HFF-Myc (cell line): ENCODE results near the gene GJB6.
"Not testable (repeated sequence)": the region's sequence is repeated elsewhere in the genome, so short reads cannot be mapped to it uniquely, and the experiment has no call there.

Experiments
- DNase-seq: peaks from one replicate; pipeline ENCODE4 v3.0.0-alpha.2; 2011; ENCODE audit warnings: low read depth; ENCODE audit errors: extremely low read depth
- H3K4me3 ChIP-seq: replicated peaks from 2 replicates; pipeline ENCODE4 v1.5.1; 2011; ENCODE audit warnings: low read depth, mild to moderate bottlenecking, control low read depth, low read length
- CTCF ChIP-seq: IDR thresholded peaks from 2 replicates; pipeline ENCODE4 v1.5.1; 2012; ENCODE audit warnings: mild to moderate bottlenecking, low read depth, low read length, control low read depth; ENCODE audit errors: missing control alignments

The GJB6 gene

GRCh38 chr13:20231839-20232555, at the start of gene GJB6:
TSS of gene GJB6 (minus strand) at chr13:20232319. CDS start at chr13:20223480, 8,839 bp downstream.
- H3K4me3 ChIP-seq, result no peak within 1 kb of the TSS
- no peak for DNase-seq
- no peak for TF ChIP-seq CTCF

- DNase-seq, H3K4me3 ChIP-seq: not testable (repeated sequence)
Observed at GRCh38 chr13:20276901-20277300, 44.8 kb upstream of the GJB6 start.

- no peak for TF ChIP-seq CTCF
- no peak overlapping the region for H3K4me3 ChIP-seq
- no peak for DNase-seq
Observed at GRCh38 chr13:20274466-20274865, 42.3 kb upstream of the GJB6 start.

- no peak for TF ChIP-seq CTCF
- no peak overlapping the region for H3K4me3 ChIP-seq
- DNase-seq, result no peak
Observed at GRCh38 chr13:20272588-20273171, 40.6 kb upstream of the GJB6 start.

- no peak overlapping the region for H3K4me3 ChIP-seq
- no peak for DNase-seq
- TF ChIP-seq CTCF, result no peak
Observed at GRCh38 chr13:20272104-20272503, 40.0 kb upstream of the GJB6 start.

GRCh38 chr13:20271441-20271840, 39.3 kb upstream of the GJB6 start:
- DNase-seq, result no peak
- H3K4me3 ChIP-seq, result no peak overlapping the region
- no peak for TF ChIP-seq CTCF

GRCh38 chr13:20270163-20270865, 38.2 kb upstream of the GJB6 start:
- no peak for TF ChIP-seq CTCF

More at GRCh38 chr13:20270163-20270865, 38.2 kb upstream of the GJB6 start:
- no peak overlapping the region for H3K4me3 ChIP-seq
- no peak for DNase-seq
